ENCODE measurements around the gene NNAT.

The NNAT gene

GRCh38 chr20:37567671-37568588 is 46.9 kb downstream of the NNAT start:
- TF ChIP-seq, protein P1, sequence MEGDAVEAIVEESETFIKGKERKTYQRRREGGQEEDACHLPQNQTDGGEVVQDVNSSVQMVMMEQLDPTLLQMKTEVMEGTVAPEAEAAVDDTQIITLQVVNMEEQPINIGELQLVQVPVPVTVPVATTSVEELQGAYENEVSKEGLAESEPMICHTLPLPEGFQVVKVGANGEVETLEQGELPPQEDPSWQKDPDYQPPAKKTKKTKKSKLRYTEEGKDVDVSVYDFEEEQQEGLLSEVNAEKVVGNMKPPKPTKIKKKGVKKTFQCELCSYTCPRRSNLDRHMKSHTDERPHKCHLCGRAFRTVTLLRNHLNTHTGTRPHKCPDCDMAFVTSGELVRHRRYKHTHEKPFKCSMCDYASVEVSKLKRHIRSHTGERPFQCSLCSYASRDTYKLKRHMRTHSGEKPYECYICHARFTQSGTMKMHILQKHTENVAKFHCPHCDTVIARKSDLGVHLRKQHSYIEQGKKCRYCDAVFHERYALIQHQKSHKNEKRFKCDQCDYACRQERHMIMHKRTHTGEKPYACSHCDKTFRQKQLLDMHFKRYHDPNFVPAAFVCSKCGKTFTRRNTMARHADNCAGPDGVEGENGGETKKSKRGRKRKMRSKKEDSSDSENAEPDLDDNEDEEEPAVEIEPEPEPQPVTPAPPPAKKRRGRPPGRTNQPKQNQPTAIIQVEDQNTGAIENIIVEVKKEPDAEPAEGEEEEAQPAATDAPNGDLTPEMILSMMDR (IDR thresholded peaks at IDR 0.05; ENCODE audit: insufficient read depth, low read depth, low read length, missing control alignments): no peak
- no peak overlapping the region for H3K4me3 ChIP-seq (ENCODE audit: low read length)
- no peak for DNase-seq (ENCODE audit: low read depth)

DNA sequence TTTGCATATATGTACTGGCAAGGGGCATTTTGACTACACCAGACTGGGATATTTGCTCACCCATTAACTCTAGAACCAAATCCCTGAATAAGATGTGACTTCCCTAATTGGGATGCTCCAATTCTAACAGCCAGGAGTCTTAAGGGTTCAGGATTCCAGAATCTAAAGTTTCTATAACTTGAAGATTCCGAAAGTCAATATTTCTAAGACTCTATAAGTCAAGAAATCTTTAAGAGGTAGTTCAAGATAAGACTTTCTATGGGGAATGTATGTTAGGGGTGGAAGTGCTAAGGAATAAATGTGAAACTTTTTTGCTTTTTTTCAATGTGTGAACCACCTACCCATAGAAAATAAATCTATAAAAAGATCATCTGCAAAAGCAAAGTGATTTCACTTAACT is 49.4 kb downstream of the NNAT start:
- DNase-seq (ENCODE audit: low read depth): no peak
- TF ChIP-seq, protein P1 (IDR thresholded peaks at IDR 0.05; ENCODE audit: insufficient read depth, low read depth, low read length, missing control alignments): no peak
- no peak overlapping the region for H3K4me3 ChIP-seq (ENCODE audit: low read length)

DNA sequence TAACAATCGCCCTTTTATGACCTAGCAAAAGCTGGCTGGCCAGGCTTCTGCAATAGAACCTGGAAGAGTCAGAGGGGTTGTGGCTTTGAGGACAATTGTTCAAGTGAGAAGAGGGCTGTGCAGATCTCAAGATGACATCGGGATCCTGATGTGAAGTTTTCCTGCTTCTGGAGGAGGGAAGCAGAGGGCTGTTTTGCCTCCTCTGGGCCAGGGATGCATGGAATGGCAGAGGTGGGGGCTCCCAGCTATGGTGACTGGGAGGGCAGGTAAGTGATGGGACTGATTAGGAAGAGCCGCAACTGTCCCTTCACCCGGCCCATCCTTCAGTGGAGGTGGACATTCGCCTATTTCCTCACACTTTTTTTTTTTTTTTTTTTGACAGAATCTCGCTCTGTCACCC is 50.0 kb downstream of the NNAT start:
- no peak overlapping the region for H3K4me3 ChIP-seq (ENCODE audit: low read length)
- TF ChIP-seq, protein P1 (IDR thresholded peaks at IDR 0.05; ENCODE audit: insufficient read depth, low read depth, low read length, missing control alignments): no peak
- DNase-seq (ENCODE audit: low read depth): no peak

Measured in epithelial cell of esophagus (primary cell).